HG03196 (cell line): Measurements from ENCODE around the gene GSDME.
"Not testable (repeated sequence)": the region's sequence is repeated elsewhere in the genome, so short reads cannot be mapped to it uniquely, and the experiment has no call there.

Experiments used
- ATAC-seq: cut with Tn5 transposase; IDR thresholded peaks from one replicate; pipeline ENCODE4 v1.9.1; 2021; ENCODE audit not compliant: unreplicated experiment

The GSDME gene

DNA sequence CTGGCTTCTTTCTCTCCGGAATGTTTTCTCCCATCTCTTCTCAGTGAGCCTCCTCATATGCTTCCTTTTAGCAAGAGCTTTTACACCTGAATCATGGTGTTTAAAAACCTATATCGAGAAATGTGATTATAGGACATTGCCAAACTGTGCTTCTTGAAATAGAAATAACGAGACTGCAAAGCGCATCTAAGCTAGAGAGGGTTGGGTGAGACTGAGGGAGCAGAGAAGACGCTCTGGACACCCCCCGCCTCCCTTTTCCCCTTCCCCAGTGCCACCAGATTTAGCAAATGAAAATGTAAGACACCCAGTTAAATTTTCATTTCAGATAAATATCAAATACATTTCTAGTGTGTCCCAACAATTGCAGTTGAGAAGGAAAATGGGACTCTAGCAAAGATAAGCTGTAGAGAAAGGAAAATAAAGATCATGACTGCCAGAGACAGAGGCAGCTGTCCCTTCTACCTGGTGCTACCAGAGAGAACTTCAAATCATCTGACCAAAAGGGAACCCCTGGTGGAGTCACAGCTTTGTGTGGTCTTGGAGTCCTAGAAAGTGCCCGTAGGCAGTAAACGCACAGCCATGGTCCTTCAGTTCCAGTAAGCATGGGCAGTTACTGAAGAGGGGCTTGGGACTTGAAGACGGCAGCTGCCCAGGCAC lies 14.6 kb downstream of the GSDME start:
- no peak for ATAC-seq

DNA sequence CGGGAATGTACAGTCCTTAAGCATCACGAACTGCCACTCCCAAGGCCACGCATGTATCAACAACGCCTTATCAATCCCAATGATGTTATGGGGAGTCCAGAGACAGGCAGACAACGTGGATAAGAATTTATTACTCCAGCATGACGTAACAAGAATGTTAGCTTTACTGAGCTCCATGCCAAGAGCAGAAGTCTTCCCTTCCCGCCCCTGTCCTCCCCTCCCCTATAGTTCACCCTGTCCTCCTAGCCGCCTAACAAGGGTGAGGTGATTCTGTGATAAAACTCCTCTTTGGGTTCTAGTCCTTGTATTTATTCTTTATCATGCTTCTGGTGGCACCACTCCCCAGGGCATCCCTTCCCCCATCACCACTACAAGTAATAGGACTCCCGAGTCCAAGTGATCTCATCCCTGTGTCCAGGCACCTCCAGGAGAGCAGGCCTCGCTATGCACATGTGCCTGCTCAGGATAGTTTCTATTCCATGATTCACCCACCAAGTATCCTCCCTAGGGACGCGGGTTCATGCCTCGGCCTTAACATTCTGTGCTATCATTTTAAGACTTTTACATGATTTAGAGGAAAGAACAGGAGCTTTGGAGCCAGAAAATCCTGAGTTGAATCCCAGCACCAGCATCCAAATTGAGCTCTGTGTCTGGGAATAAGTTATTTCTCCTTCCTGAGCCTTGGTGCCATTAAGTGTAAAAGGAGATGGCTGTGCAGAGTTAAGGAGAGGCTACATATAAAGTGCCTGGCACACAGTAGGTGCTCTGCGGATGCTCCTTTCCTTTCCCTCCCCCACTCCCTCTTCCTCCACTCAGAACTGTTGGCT lies 15.4 kb downstream of the GSDME start:
- ATAC-seq: no peak

GRCh38 chr7:24740871-24741270 lies 16.4 kb downstream of the GSDME start:
- ATAC-seq: no peak

GRCh38 chr7:24739306-24739705 lies 18.0 kb downstream of the GSDME start:
- ATAC-seq: no peak

GRCh38 chr7:24738577-24738976 lies 18.7 kb downstream of the GSDME start:
- no peak for ATAC-seq

- ATAC-seq: no peak
Observed at GRCh38 chr7:24737281-24737680, 20.0 kb downstream of the GSDME start.

DNA sequence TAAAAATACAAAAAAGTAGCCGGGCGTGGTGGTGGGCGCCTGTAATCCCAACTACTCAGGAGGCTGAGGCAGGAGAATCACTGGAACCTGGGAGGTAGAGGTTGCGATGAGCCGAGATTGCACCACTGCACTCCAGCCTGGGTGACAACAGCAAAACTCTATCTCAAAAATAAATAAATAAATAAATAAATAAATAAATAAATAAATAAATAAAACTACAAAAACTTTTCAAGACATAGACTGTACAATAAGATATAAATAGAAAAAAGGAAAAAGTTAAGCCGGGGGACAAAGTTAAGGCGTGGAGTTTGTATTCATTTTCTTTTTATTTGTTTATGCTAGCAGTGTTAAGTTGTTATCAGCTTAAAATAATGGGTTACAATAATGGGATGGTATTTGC lies 21.7 kb downstream of the GSDME start:
- ATAC-seq: not testable (repeated sequence)

DNA sequence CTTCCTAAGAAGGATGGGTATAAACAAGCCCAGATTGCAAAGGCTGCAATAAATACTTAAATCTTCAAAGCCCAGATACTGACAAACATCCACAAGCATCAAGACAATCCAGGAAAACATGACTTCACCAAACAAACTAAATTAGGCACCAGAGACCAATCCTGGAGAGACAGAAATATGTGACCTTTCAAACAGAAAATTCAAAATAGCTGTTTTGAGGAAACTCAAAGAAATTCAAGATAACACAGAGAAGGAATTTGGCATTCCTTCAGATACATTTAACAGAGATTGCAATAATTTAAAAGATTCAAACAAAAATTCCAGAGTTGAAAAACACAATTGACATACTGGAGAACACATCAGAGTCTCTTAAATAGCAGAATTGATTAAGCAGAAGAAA lies 23.0 kb downstream of the GSDME start:
- ATAC-seq: no peak

DNA sequence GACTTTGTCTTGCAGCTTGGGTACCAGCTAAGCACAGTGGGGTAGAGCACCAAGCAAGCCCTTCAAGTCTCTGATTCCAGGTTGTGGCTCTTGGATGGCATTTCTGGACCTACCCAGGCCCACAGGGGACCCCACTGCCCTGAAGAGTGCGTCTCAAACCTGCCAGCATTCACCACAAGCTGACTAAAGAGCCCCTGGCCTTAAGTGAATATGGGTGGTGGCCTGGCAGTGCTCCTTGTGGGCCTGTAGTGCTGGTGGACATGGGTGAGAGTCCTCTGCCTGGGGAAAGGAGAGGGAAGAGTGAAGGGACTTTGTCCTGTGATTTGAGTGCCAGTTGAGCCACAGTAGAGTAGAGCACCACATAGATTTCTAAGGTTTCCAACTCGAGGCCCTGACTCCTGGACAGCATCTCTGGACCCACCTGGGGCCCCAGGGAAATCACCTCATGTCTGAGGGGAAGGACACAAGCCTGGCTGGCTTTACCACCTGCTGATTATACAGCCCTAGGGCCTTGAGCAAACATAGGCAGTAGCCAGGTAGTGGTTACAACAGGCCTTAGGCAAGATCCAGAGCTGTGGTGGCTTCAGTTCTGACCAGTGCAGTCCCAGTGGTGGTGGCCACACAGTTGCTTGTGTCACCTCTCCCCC lies 23.7 kb downstream of the GSDME start:
- peak; percentile 19 for ATAC-seq

DNA sequence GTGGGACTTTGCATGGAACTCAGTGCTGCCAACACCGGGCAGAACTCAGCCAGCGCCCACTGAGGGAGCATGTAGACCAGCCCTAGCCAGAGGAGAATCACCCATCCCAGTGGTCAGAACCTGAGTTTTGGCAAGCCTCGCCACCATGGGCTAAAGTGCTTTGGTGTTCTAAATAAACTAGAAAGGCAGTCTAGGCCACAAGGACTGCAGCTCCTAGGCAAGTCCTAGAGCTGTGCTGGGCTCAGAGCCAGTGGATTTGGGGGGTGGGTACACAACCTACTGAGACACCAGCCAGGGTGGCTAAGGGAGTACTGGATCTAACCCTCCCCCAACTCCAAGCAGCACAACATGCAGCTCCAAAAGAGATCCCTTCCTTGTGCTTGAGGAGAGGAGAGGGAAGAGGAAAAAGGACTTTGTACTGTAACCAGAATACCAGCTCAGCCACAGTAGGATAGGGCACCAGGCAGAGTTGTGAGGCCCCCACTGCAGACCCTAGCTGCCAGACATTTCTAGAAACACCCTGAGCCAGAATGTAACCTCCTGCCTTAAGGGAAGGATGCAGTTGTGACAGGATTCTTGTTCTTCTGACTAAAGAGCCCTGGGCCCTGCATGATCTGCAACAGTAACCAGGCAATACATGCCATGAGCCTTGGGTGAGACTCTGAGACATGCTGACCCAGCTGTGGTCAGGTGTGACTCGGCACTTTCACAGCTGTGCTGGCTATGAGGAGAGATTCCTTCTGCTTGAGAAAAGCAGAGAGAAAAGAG lies 24.4 kb downstream of the GSDME start:
- peak; percentile 53 for ATAC-seq

DNA sequence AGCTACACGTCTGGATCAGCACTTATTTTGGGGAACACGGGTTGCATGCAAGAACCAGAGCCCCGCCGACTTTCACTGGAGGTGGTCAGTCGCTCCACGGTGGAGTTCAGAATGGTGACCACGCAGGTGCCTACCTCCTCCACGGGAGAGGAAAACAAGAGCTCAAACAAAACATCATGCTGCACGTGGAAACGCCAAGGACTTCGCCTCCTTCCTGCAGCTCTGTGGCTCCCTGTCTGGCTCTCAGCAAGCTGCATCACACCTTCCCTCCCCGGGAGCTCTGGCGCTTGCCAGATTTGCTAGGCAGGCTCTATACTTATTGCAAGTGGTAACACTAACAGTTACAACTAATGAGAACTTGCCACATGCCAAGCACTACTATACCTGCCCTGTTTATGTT lies 26.0 kb downstream of the GSDME start:
- no peak for ATAC-seq

- no peak for ATAC-seq
Observed at GRCh38 chr7:24730018-24730369, 27.3 kb downstream of the GSDME start.

GRCh38 chr7:24729365-24730017 lies 27.8 kb downstream of the GSDME start:
- ATAC-seq: no peak

DNA sequence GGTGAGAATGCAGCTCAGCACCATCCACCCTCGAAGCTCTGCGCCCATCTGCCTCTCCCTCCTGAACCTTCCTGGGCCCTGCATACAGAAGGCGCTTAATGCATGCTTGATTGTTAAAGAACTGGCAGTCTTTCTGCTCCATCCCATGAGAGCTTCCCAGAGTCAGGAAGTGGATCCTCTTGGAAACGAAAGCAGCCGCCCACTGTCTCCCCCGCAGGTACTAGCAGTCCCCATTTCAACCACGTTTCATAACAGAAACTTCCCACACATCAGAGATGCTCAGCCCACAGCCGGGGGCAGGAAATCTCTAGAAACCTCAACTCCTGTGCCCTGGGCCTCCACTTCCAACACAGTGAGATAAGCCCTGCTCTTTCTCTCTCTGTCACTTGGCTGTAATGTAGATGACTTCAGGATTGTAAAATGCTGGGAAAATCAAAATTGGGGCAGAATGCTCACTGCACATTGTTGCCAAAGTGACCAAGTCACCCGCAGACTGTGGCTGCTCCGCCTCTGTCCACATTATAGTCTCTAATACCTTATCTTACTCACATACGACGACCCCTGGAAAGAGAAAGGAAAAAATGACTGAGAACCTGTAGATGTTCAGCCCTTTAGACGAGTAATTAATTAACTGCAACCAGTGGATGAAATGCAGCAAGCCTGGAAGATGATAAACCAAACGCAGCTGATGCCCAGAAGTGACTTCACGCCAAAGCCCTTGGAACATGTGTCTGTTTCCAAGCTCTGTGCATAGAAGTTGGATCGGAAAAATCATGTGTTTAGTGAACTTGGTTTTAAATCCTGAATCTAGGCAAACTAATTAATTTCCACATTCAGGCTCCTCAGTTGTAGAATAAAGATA lies 28.5 kb downstream of the GSDME start:
- ATAC-seq: no peak

DNA sequence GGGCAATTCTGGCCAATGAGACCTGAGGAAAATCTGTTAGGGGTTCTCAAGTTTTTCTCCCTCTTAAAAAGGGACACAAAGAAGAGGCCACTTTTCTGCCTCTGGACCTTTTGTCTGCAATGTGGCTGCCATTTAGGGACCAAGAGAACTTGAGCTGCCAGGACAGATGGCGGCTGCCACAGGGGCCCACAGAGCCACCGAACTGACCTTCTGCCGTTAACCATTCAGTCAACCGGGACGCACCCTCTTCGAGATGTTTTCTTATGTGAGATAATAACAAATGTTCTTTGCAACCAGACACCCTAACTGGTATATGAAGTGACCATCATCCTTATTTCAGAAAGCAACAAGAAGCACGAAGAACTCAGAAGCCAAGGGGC lies 29.2 kb downstream of the GSDME start:
- ATAC-seq: no peak

GRCh38 chr7:24727154-24728120 lies 29.8 kb downstream of the GSDME start:
- ATAC-seq: peak; percentile 63

GRCh38 chr7:24725554-24726241 lies 31.6 kb downstream of the GSDME start:
- no peak for ATAC-seq

- no peak for ATAC-seq
Observed at GRCh38 chr7:24724451-24725190, 32.6 kb downstream of the GSDME start.
